Colonic mucosa (tissue), 4 donors: ENCODE measurements around the gene SLC9A5. TPM values are rescaled to one million over a fixed set of nuclear protein-coding genes. Genes with fewer than 3 reads are reported as not detected.

Source experiments
- DNase-seq: peaks from one replicate; pipeline ENCODE4 v3.0.0-alpha.2; 2020
- H3K27ac ChIP-seq: fragments of 200-600 bp; one replicate; pipeline ENCODE4 v1.8.0; 2021
- H3K27me3 ChIP-seq: fragments of 200-600 bp; one replicate; pipeline ENCODE4 v1.8.0; 2021
- H3K36me3 ChIP-seq: fragments of 200-600 bp; one replicate; pipeline ENCODE4 v1.8.0; 2021
- H3K4me1 ChIP-seq: fragments of 200-600 bp; one replicate; pipeline ENCODE4 v1.8.0; 2021; ENCODE audit warnings: mild to moderate bottlenecking
- H3K4me3 ChIP-seq: fragments of 200-600 bp; one replicate; pipeline ENCODE4 v1.8.0; 2021
- H3K9ac ChIP-seq, 2 donors: one replicate each; pipeline ENCODE4 v1.7.0; 2013; ENCODE audit warnings: control low read depth in 2 of 2, low read depth in 2 of 2, low read length in 2 of 2
- H3K9me3 ChIP-seq: fragments of 200-600 bp; one replicate; pipeline ENCODE4 v1.8.0; 2021
- CTCF ChIP-seq: fragments of 200-600 bp; IDR thresholded peaks from one replicate; pipeline ENCODE4 v1.8.0; 2022; ENCODE audit warnings: antibody characterized with exemption, mild to moderate bottlenecking
- intact Hi-C: fragments of 100-400 bp; cut with DNase I; formaldehyde crosslinking; loops from one replicate; pipeline ENCODE4 v1.14.1; 2022
- total RNA-seq, 2 donors: library from RNA; stranded (reverse); fragmentation: NEBNext Ultra II Directional in 1 of 2; extraction: Animal tissue kit (Norgen Biotek cat#: 25700) in 1 of 2; gene quantifications; one replicate each; pipeline ENCODE4 v1.2.1, GENCODE V29; 2021
- donor health status: healthy.
- donor health status: DM: no; HTN: no; CAD: no.
- donor health status: DM: no; HTN: no; CAD: no.

SLC9A5 gene
- total RNA-seq, 2 donors from 2014 or later: 0.48 to 2.1 TPM

GRCh38 chr16:67206838-67207248, 41.9 kb upstream of the SLC9A5 start:
- TF ChIP-seq CTCF: no peak
- Histone ChIP-seq H3K9me3 (no peaks in the 10 kb centered on the region), H3K9ac (no peak overlapping the region), H3K36me3 (no peaks in the 10 kb centered on the region), H3K27ac (no peak overlapping the region), H3K4me1 (no peaks in the 10 kb centered on the region), H3K27me3 (no peaks in the 10 kb centered on the region), H3K4me3 (no peak overlapping the region)
- no peak for DNase-seq
- intact Hi-C loops: no loop called here

GRCh38 chr16:67207249-67208091, 41.3 kb upstream of the SLC9A5 start:
- Histone ChIP-seq H3K4me3 (no peak overlapping the region), H3K27me3 (no peaks in the 10 kb centered on the region), H3K9ac (peak overlapping the region in 1 of 2 donors; percentile 8), H3K4me1 (no peaks in the 10 kb centered on the region), H3K36me3 (no peaks in the 10 kb centered on the region), H3K27ac (no peak overlapping the region), H3K9me3 (no peaks in the 10 kb centered on the region)
- DNase-seq: no peak
- intact Hi-C loops: no loop called here
- no peak for TF ChIP-seq CTCF

GRCh38 chr16:67208154-67208896, 40.5 kb upstream of the SLC9A5 start:
- Histone ChIP-seq H3K27me3 (no peaks in the 10 kb centered on the region), H3K4me1 (no peaks in the 10 kb centered on the region), H3K36me3 (no peaks in the 10 kb centered on the region), H3K4me3 (no peak overlapping the region), H3K9ac (no peak overlapping the region), H3K27ac (no peak overlapping the region), H3K9me3 (no peaks in the 10 kb centered on the region)
- TF ChIP-seq CTCF: no peak
- intact Hi-C loops: no loop called here
- DNase-seq: no peak

- intact Hi-C loops: no loop called here
- DNase-seq: no peak
- no peaks in the 10 kb centered on the region for H3K36me3 ChIP-seq
- no peak overlapping the region for H3K9ac ChIP-seq
- H3K27ac ChIP-seq: no peak overlapping the region
- no peak overlapping the region for H3K4me3 ChIP-seq
- H3K4me1 ChIP-seq: no peaks in the 10 kb centered on the region
- no peaks in the 10 kb centered on the region for H3K9me3 ChIP-seq
- TF ChIP-seq CTCF: no peak
- no peaks in the 10 kb centered on the region for H3K27me3 ChIP-seq
These were observed 39.2 kb upstream of the SLC9A5 start for GRCh38 chr16:67209565-67209964.

GRCh38 chr16:67210069-67210937, 38.5 kb upstream of the SLC9A5 start:
- H3K9ac ChIP-seq: no peak overlapping the region
- no peaks in the 10 kb centered on the region for H3K27me3 ChIP-seq
- no peak overlapping the region for H3K27ac ChIP-seq
- TF ChIP-seq CTCF: no peak
- no peak for DNase-seq
- H3K9me3 ChIP-seq: no peaks in the 10 kb centered on the region
- no peak overlapping the region for H3K4me3 ChIP-seq
- intact Hi-C loops: no loop called here
- H3K36me3 ChIP-seq: no peaks in the 10 kb centered on the region
- no peaks in the 10 kb centered on the region for H3K4me1 ChIP-seq
